GM21717 (cell line): Measurements from ENCODE around the gene TIMM17A.

Source experiments
- ATAC-seq: cut with Tn5 transposase; IDR thresholded peaks from one replicate; pipeline ENCODE4 v1.9.1; 2021; ENCODE audit warnings: mild to moderate bottlenecking, moderate library complexity; ENCODE audit not compliant: unreplicated experiment

The TIMM17A gene

DNA sequence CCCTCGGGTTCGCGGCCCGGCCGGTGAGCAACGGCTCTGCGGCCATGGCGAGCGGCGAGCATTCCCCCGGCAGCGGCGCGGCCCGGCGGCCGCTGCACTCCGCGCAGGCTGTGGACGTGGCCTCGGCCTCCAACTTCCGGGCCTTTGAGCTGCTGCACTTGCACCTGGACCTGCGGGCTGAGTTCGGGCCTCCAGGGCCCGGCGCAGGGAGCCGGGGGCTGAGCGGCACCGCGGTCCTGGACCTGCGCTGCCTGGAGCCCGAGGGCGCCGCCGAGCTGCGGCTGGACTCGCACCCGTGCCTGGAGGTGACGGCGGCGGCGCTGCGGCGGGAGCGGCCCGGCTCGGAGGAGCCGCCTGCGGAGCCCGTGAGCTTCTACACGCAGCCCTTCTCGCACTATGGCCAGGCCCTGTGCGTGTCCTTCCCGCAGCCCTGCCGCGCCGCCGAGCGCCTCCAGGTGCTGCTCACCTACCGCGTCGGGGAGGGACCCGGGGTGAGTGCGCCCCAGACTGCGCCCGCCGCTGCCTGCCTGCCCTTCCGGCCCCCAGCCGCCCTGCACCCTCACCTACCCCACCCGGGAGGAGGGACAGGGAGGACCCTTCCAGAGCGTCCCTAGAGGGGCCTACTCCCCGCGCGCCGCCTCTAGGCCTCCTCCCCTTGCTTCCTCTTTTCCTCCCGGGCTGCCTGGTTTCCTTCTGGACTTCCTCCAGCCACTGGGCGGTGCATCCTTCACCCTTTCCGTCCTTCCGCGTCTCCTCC lies 27.5 kb downstream of the TIMM17A start, which contains the start of gene RNPEP:
Gene RNPEP, plus strand, starts transcription at position 26 of the 757 bp plus-strand sequence. Its CDS starts 19 bp downstream, at position 45.
- peak; percentile 72 for ATAC-seq

DNA sequence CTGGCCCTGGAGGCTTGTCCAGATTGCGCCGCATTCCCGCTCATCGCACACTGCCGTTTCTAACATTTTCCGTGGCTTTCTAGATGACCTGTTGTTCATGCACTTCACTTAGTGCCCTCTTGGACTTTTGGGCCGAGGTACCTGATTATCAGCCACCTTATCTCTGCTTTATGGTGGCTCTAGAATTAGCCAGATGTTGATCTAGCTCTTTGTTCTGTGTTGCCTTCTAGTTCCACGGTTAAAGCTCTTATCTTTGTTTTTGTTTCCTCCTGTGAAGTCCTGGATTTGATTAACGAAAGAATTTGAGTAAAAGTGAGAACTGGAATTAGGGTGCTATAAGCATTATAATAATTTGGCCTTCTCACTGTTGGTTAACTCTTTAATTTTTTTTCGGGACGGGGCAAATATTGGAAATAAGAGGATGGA lies 28.1 kb downstream of the TIMM17A start:
- no peak for ATAC-seq

GRCh38 chr1:201984446-201984845 lies 29.1 kb downstream of the TIMM17A start:
- ATAC-seq: no peak

DNA sequence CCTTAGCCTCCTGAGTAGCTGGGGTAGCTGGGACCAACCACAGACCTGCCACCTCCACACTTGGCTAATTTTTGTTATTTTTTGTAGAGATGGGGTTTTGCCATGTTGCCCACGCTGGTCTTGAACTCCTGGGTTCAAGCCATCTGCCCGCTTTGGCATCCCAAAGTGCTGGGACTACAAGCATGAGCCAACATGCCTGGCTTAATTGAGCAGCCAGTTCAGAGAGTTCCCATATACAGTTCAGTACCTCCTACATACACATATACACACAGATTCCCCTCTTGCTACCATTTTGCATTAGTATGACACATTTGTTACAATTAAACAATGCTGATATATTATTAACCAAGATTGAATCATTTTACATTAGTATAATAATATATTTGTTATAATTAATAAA lies 30.1 kb downstream of the TIMM17A start:
- no peak for ATAC-seq

- ATAC-seq: no peak
Measured at GRCh38 chr1:201988601-201989000, 33.3 kb downstream of the TIMM17A start.

GRCh38 chr1:201989354-201990128 lies 34.2 kb downstream of the TIMM17A start:
- ATAC-seq: no peak

GRCh38 chr1:201990427-201990826 lies 35.1 kb downstream of the TIMM17A start:
- no peak for ATAC-seq

DNA sequence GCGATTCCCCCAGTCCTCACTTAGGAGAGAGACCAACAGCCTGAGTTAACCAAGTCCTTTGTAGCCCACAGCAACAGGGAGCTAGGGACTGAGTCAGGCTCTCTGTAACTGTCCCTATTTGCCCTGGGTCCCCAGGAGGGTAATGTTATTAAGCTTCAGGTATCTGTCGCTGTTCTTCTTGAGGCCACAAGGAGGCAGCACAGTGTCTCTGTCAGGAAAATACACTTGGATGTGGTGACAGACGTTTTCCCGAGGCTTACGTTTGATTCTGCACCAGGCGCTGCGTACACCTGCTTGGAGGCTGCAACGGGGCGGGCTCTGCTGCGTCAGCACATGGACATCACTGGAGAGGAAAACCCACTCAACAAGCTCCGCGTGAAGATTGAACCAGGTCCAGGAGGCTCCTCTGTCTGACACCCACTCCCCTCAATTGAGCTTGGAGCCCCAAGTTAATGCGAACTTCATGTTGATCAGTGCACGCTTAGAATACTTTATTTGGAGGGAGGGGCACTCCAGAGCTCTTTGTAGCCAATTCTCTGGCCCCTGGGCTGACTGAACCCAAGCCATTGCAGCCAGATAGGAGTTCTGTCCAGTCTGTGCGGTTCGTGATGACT lies 44.4 kb downstream of the TIMM17A start:
- ATAC-seq: no peak

- no peak for ATAC-seq
Measured at GRCh38 chr1:202002507-202002906, 47.2 kb downstream of the TIMM17A start.

DNA sequence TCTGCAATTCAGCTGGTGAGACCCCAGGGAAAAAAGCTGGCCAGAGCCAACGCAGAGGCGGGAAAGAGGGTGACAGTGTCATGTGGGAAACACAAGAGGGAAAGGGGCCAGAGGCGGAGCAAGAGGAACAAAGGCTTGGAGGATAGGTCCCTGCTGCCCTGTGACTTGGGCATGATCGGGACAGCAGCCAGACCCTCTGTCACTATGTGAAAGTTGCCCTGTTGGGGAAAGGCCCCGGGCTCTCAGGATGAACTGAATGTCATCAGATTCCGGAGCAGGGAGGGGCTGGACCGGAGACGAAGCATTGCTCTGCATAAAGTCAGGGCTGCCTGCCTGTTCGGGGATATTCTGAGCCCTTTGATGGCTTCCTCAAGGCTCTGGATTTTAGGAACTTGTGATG lies 49.4 kb downstream of the TIMM17A start:
- ATAC-seq: no peak

GRCh38 chr1:202005958-202006357 lies 50.7 kb downstream of the TIMM17A start:
- ATAC-seq: no peak

GRCh38 chr1:202007304-202007703 lies 52.0 kb downstream of the TIMM17A start:
- no peak for ATAC-seq

DNA sequence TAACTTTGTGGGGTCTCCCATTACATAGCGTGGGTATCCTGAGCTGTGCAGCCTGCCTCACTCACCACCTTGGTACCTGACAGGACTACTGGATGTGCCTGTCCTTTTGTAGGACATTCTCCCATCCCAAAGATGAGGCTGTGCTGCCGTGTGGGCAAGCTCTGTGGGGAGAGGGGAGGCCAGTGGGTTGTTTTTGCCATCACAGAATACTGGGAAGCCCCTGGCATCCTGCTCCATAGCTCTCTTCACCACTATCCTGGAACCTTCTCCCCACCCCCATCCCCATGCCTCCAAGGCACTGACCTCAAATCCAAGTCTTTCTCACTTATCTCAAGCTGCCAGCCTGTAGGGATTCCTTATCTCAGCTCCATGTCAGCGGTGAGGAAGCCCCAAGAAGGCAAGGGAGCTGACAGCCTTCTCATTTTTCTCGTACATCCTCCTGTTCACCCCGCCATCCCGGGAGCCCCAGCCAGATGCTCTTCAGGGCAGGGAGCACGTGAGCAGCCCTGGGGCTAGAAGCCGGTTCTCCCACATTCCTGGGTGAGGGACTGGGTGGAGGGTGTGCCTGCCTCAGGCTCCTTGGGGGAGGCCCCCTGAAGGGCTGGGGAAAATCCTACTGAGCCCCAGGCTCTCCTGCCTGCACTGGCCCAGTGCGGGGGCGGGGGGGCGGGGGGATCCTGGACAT lies 52.6 kb downstream of the TIMM17A start:
- ATAC-seq: no peak

DNA sequence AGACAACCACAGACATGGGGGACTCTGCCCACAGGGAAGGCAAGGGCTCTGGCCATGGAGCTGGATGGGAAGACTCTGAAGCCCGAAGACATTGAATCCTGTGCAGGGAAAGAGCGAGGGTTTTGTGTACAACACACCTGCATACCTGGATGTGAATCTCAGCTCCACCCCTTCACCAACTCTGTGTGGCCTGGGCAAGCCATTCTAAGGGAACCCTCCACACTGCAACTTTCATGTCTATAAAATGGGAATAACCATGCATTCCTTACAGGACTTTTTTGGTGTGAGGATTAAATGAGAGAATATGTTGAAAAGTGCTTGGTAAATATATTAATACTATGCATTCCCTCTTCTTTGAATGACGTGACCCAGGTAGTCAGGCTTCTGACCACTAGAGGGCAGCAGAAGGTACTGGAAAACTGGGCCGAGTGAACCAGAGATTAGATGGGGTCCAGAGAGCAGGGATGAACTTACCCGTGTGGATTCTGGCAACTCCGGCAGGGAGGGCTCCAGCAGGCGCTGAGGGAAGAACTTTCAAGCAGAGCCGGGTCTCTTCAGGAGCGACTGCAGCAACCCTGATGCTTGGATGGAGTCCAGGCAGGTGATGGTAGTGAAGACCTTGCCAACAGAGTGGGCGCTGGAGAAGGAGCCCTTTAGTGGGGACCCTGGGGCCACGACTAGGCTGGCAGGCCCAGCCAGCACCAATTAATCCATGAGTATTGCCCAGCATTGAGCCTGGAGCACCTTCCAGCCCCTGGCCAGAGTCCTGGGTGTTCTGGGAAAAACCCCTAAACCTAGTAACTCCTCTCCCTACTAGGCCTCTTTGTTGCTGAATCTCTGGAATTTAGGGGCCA lies 54.2 kb downstream of the TIMM17A start:
- peak; percentile 57 for ATAC-seq

- ATAC-seq: peak; percentile 62
Measured at GRCh38 chr1:202010180-202011015, 55.1 kb downstream of the TIMM17A start, which contains the start of gene ELF3. Gene ELF3, plus strand, starts transcription at chr1:202010587. Its CDS starts 550 bp downstream, at chr1:202011137.

GRCh38 chr1:202011994-202012393 lies 56.7 kb downstream of the TIMM17A start:
- no peak for ATAC-seq

DNA sequence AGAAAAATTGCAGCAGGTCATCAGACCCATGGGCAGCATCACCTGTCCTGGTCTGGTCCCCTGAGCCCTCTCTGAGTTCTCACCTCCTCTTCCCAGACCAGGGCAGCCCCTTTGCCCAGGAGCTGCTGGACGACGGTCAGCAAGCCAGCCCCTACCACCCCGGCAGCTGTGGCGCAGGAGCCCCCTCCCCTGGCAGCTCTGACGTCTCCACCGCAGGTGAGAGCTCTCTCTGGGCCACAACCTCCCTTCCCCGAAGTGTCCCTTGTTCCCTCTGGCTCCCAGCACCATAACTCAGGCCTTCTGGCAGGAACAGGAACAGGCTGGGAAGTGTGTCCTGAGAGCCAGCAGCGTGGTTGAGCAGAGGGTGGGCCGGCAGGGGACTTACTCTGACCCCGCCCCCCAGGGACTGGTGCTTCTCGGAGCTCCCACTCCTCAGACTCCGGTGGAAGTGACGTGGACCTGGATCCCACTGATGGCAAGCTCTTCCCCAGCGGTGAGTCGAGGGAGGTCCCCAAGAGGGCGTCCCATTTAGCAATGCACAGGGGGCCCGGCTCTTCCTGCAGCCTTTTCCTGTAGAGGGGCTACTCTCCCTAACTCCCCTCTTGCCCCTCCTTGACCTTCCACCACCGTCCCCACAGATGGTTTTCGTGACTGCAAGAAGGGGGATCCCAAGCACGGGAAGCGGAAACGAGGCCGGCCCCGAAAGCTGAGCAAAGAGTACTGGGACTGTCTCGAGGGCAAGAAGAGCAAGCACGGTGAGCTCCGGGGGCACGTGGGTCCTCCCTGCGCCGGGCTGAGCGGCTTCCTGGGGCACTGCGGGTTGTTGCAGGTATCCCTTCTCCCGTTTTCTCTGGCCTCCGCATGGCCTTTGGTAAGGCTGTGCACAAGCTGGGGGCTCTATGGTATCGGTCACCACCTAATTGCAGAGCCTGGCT lies 57.5 kb downstream of the TIMM17A start:
- no peak for ATAC-seq

- no peak for ATAC-seq
Measured at GRCh38 chr1:202013603-202014002, 58.3 kb downstream of the TIMM17A start.
